Activated CD4-positive, alpha-beta T cell treated with anti-CD3 and anti-CD28 coated beads, Interleukin-2, amount 50 U/mL, for 4 hours (primary cell): Measurements from ENCODE around the gene RFPL2.
"Not testable (repeated sequence)": the region's sequence is repeated elsewhere in the genome, so short reads cannot be mapped to it uniquely, and the experiment has no call there.

Experiments used
- DNase-seq, 2 experiments: peaks; one replicate each; pipeline ENCODE4 v3.0.0-alpha.2; 2020

RFPL2 gene

DNA sequence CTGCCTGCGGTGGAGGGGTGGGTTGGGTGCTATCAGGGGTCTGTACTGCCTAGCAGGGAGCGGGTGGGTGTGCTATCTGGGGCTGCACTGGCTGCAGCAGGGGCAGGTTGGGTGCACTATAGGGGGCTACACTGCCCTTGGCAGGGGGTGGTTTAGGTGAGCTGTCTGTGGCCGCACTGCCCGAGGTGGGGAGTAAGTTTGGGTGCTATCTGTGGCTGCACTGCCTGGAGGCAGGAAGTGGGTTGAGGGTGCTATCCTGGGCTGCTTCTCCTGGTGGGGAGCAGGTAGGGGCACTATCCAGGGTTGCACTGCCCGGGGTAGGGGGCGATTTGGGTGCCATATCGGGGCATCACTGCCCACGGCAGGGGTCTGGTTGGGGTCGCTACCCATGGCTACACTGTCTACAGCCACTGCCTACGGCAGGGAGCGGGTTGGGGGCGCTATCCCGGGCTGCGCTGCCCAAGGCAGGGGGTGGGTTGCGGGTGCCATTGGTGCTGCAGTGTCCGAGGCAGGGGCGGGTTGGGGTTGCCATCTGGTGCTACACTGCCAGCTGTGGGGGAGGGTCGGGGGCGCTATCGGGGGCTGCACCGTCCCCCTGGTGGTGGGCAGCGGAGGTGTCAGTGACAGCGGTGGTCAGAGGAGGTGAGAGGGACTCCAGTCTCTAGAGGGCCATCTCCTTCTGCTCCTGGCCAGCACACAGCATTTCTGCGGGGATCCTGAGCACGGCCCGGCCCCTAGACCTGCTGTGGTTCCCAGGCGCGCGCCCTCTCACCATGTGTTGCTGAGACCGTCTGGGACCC lies 1.3 kb upstream of the RFPL2 start:
- DNase-seq = no peak

DNA sequence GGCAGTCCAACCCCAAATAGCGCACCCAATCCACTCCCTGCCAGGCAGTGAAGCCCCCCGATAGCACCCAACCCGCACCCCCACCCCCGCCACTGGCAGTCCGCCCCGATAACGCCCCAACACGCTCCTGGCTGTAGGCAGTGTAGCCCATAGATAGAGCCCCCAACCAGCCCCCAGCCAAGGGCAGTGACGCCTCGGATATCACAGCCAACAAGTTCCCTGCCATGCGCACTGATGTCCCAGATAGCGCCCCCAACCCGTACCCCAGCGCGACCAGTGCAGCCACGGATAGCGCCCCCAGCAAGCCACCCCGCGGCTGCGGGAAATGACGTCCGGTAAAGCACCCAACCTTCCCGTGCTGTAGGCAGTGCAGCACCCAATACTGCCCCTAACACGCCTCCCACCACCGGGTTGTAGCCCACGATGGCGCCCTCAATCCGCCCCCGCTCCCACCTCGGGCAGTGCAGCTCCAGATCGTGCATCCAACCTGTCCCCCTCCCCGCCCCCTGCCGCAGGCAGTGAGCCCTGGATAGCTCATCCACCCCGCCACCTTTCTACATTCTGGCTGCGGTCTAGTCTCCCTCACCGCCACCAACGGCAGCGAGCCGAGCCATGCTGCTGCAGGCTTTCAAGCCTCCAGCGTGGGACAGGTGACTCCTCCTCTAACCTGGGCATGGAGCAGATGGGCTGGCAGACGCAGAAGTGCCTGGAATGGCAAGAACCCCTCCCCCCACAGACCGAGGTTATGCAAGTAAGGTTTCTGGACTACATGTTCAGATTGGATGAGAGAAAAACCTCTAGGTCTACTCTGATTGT lies 625 bp downstream of the RFPL2 start:
- DNase-seq = no peak

DNA sequence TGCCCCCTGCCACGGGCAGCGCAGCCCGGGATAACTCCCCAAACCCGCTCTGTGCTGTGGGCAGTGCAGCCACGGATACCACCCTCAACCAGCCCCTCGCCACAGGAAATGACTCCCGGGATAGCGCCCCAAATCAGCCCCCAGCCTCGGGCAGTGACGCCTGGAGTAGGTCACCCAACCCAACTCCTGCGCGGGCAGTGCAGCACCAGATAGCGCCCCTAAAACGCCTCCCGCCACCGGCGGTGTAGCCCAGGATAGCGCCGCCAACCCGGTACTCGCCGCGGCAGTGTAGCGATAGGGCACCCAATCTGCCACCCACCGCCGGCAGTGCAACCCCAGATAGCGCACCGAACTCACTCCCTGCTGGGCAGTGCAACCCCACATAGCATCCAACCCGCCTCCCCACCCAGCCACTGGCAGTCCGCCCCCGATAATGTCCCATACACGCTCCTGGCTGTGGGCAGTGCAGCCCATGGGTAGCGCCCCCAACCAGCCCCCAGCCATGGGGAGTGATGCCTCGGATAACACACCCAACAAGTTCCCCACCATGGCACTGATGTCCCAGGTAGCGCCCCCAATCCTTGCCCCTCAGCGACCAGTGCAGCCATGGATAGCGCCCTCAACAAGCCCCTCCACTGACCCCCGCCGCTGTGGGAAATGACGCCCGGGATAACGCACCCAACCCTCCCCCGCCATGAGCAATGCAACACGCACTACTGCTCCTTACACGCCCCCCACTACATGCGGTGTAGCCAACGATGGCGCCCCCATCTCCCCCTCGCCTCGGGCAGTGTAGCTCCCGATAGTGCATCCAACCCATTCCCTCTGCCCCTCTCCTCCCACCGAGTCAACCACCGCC lies 1.5 kb downstream of the RFPL2 start:
- DNase-seq = no peak

DNA sequence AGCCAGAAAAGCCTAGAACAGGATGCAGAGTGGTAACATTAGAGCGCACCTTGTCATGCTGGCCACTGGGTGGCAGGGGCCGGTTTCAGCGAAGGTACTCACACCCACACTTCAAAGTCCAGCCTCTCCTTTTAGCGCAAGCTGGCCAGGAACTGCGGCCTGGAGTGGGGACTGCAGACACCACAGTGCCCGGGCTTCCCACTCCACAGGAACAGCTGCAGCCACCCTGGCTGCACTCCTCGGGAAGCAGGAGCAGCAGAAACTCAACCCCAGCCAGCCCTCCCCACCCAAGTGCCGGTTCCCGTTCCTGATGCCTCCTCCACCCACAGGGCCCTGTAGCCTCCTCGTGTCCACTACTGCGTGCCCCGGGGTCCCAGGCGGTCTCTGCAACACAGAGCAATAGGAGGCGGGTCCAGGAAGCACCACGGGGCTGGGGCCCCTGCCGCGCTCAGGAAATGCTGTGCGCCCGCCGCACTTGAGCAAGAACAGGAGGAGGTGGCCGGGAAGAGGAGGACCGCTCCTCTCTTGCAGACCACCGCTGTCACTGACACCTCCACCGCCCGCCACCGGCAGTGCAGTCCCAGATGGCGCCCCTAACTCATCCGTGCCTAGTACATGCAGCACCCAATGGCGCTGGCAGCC lies 2.2 kb downstream of the RFPL2 start:
- no peak for DNase-seq

DNA sequence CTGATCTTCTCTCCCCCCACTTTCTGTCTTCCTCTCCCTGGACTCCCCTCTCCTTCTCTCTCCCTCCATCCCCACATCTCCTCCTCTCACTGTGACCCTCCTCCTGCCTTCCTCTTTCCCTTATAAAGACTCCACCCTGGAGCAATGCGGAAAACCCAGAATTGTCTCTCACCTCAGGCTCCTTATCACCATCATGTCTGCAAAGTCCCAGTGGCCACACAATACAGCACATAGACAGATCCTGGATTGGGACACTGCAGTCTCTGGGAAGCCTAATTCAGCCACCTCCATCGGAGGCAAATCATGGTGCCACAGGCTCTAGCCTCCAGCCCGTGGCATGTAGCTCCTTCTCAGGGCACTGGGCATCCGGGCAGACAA lies 2.7 kb downstream of the RFPL2 start:
- no peak for DNase-seq

DNA sequence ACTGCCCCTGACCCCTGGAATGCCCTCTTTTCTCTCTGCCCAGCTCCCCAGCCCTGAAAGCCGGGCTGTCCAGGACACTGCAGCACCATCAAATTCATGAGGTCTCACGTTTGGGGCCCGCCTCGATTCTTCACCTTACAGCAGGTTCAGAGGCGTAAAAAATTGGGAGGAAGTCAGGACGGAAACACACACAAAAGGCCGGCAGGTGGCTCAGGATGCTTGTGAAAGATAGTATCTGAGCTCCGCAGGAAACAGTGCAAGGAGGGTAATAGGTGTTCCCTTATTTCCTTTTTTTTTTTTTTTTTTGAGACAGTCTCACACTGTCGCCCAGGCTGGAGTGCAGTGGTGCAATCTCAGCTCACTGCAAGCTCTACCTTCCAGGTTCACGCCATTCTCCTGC lies 4.1 kb downstream of the RFPL2 start:
- no peak for DNase-seq

DNA sequence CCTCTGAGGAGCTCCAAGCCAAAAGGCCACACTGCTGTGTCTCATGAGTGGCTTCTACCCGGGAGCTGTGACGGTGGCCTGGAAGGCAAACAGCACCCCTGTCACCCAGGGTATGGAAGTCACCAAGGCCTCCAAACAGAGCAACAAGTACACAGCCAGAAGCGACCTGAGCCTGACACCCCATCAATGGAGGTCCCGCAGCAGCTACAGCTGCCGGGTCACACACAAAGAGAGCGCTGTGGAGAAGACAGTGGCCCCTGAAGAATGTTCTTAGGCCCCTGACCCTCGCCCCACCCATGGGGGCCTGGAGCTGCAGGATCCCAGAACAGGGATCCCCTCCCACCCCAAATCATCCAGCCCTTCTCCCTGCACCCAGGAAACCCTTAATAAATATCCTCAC lies 4.9 kb downstream of the RFPL2 start:
- DNase-seq = no peak

DNA sequence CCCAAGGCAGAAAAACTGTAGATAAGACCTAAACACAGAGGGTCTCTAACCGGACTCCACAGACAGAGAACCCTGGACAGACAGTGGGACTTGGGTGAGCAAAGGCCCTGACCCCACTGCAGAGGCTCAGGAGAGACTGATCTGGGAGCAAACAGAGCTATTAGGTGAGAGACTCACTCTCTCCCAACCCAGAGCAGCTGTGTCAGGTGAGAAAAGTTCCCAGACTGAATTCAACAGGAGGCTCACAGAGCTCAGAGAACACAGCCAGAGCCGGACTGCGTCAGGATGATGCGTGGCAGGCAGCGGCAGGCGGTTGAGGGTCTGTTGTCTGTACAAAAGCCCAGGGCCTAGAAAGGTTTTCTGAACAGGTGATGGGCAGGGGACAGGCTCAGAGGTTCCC lies 5.5 kb downstream of the RFPL2 start:
- no peak for DNase-seq

DNA sequence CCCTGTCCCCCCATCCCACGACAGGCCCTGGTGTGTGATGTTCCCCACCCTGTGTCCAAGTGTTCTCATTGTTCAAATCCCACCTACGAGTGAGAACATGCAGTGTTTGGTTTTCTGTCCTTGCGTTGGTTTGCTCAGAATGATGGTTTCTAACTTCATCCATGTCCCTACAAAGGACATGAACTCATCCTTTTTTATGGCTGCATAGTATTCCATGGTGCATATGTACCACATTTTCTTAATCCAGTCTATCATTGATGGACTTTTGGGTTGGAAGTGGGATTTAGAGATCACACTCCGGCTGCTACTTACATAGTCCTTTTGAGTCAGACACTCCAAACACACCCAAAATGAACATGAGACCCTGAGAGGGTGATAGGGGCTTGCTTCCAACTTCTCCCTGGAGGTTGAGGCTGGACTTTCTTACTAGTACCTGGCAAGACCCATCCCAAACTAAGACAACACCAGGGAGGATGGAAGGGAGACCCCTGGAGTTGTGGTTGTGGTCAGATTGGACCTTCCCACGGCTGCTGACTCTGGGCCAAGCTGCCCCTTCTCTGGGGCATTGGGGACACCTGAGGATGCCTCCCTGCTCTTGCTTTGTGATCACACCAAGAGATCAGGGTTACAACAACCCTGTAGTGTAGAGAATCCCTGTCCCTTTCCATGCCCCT lies 7.2 kb downstream of the RFPL2 start:
- not testable (repeated sequence) for DNase-seq

DNA sequence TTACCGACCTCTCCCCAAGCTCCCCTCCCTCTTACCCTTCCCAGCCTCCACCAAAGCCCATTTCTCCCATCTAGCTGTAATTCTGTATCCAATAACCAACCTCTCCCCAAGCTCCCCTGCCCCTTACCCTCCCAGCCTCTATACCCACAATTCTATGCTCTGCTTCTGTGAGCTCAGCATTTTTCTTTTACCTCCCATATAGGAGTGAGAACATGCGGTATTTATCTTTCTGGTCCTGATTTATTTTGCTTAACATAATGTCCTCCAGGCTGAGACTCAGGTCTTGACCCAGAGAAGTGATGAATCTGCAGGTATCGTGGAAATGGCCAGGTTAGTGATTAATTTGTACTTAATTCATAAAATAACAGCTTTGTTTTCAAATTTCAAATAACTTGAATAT lies 9.0 kb downstream of the RFPL2 start:
- not testable (repeated sequence) for DNase-seq

DNA sequence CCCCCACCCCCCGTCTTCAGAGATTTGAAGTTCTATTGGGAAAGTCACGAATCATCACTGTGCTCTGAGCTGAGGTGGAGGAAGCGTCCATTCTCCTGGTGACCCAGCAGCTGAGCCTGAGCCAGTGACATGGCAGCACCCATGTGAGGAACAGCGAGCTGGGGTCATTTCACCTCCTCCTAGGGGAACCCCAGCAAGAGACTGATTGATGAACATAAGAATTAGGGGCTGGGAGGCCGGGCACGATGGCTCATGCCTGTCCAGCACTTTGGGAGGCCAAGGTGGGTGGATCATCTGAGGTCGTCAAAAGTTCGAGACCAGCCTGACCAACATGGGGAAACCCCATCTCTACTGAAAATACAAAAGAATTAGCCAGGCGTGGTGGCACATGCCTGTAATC lies 11.5 kb downstream of the RFPL2 start:
- DNase-seq = not testable (repeated sequence)

DNA sequence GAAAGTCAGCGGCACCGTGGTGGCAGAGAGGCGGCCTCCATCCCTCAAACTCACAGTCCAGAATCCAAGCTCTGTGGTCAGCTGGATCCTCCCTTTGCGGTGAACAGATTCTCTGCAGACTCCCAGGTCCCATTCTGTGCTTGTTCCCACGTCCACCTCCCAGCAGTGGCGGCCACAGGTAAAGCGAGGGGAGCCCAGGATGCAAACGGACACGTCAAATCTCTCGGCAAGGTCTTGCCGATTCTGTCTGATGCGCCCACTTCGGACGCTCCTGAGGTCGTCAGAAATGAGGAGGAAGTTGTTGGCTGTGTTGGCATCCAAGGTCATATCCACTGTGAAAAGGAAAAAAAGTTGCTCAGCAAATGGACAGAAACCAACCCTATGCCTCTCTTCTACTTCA lies 13.9 kb downstream of the RFPL2 start:
- DNase-seq = not testable (repeated sequence)

DNA sequence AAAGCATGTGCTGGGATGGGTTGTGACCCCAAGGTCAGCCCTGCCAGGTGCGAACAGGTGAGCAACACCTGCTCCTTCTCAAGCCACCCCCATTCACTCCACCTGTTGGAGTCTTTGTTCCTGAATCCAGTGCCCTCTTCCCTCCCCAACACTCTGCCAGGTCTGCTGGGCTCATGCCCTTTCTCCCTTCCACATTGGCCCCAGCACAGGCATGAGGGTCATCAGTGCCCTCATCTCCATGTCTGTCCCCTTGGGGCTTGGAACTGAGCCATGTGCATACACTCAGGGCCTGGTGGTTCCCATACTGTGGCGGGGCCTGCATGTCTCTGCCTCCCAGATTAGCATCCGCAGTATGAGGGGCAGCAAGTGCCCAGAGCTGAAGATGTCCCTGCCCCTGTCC lies 19.1 kb downstream of the RFPL2 start:
- DNase-seq = no peak

DNA sequence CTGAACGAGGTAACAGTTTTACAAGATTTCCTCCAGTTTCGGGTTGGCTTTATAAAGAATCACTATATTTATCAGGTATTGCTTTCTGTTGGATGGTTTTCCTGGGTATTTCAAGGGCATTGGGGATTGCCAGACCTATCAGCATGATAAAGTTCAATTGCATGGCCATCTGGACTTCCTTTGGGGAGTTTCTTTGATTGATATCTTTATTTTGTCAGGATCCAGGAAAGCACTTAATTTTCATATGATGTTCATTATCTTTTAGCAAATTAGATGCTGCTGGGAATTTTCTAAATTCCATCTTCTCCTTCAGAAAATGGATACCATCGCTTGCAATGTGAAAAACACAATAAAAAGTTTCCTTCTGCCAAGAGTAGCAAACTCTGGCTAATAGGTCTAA lies 21.2 kb downstream of the RFPL2 start:
- no peak for DNase-seq

DNA sequence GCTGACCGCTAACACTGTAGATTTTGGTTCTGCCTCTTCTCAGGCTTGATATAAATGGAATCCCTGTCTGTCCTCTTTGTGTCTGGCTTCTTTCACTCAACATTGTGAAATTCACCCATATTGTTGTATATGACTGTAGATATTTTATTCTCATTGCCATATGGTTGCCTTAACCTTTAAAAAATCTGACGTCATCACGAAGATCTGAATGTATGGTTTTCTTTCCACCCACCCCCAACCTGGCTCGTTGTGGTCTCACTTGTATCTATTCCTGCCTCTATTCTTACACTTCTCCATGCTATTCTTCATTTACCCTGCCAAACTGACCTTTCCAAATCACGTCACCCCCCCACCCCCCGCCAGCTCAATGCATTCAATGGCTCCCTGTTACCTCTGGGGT lies 23.8 kb downstream of the RFPL2 start:
- DNase-seq = no peak

DNA sequence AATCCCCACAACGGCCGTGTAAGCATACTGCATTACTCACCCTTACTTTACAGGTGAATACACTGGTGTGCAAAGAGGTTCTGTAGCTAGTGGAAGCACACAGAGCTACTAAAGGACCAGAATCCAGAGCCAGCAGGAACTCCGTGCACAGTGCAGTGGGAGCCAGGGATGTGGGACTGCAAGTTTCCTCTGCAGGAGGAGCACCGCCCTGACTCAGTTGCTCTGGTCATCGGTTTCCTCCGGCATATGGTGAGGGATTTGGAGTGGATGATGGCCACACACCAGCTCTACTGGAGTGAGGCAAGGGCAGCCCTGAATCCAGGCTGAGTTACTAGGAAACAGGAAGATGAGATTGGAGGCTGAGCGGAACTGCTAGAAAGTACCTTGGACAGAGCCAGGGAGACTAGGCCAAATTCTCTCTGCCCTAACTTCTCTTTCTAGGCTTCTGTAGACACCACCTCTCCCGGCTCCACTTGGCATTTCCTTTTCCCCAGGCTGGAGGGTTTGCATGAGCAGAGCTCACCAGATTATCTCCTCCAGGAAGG lies 27.6 kb downstream of the RFPL2 start:
- no peak for DNase-seq

DNA sequence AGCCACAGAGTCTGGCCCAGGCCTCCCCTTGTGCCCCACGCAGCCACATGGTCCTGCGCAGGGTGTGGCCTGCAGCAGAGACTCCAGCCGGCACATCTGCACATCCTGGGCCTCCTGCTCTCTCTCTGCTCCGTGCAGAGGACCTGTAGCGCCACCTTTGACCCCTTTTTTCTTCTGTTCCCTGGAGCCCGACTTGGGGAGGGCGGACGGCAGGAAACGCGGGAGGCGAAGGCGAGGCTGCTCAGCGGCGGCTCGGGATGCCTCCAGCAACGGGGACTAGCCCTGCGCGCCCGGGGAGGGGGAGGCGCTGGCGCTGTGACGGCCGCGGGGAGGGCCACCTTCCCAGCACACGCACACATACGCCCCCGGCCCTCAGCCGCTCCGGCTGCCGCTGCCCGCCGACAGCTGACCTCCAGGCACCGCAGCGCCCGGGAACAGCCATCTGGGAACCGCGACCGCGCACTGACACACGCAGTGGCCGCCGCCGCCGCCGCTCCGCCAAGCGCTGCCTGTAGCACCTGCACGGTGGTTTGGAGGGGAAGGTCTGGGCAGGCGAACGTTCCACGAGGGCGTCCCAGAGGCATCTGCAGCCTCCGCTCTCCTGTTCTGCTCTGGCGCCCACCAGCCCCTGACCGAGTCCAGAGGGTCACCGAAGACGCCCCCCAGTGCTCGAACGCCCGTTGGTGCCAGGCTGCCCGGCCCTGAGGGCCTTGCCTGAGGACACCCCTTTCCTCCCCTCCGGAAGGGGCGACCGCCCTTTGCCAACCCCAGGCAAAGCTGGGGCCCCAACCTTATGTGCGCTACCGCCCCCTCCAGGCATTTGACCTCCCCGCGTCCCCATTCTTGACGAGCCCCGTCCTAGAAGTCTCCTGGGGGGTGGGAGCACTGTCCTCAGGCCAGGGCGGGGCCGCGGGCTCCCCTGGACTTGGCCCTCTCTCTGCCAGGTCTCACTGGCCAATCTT lies 28.9 kb downstream of the RFPL2 start:
- DNase-seq = no peak

DNA sequence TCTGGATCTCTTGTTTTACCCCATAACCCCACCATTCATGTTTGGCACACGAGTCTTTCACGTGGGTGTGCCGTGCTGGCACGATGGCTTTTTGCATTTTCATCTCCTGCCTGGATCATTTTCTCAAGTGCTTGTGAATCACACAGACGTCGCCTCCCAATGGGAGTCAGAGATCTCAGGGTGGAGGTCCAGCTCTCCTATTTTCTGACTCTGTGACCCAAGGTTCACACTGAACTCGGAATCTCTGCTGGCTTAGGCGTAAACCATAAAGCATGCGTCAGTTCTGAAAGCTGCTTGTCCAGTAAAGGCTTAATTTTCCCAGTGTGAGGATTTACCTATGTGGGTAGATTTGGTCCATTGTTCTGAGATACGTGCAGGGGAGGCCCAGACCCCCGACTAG lies 29.8 kb downstream of the RFPL2 start:
- DNase-seq = no peak

DNA sequence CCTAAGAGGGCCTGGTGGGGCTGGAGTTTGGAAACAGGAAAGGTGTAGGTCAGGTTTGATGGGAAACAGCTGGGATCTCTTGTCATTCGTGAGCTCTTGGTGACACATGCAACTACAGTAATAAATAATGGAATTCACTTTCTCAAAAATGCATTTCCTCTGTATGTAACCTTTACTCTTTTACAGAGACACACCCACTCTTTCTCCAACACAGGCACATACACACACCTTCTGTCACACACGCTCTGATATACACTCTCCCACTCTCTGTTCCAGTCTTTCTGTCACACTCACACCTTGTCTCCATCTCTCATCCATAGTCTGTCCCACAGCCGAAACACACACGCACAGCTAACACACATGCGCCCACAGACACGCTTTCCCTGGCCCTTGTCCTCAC lies 39.2 kb downstream of the RFPL2 start:
- no peak for DNase-seq

DNA sequence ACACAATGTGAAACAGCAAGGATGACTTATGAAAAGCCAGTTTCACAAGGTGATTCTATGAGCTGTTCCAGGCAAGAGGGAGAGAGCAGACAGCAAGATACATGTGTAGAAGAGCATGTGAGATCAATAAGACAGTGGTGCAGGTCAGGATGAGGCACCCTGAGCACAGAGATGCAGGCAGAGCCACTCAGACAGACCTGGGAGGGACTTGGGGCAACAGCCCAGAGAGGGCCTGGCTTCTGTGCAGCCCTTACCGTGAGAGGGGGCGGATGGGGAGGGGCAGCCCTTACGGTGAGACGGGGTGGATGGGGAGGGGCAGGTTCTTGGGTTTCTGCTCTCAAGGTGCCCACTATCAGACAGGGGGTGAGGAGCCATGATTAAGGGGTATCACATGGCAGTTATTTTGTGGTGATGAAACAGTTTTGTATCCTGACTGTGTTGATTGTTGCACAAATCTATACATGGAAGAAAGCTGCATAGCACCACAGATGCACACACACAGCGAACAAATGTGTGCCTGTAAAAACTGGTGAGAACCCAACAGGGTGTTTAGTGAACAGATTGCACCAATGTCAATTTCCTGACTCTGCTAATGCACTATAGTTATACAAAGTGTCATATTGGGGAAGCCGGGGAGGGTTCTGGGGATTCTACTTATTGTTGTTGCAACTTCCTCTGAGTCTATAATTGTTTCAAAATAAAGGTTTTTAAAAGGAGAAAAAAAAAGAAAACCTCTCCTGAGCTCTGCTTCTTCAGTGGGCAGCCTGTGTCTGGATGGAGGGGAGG lies 40.6 kb downstream of the RFPL2 start:
- no peak for DNase-seq
